Activated CD4-positive, alpha-beta memory T cell treated with anti-CD3 and anti-CD28 coated beads for 36 hours (primary cell): ENCODE measurements around the gene ANKRD44. TPM values are rescaled to one million over a fixed set of nuclear protein-coding genes. Genes with fewer than 3 reads are reported as not detected.
A peak's percentile ranks its signal among the peaks of the same experiment; 100 is the strongest.

Source experiments
- CTCF ChIA-PET: fragments of 350-600 bp; sonication (Branson Sonifier 250); formaldehyde crosslinking; loops from one replicate; lab custom pipeline; 2021; ENCODE audit warnings: antibody characterized with exemption, inconsistent platforms; lab: Charles Lee
- POLR2A ChIA-PET: fragments of 350-600 bp; sonication (Branson Sonifier 250); formaldehyde crosslinking; loops from one replicate; lab custom pipeline; 2021; ENCODE audit warnings: antibody characterized with exemption; lab: Charles Lee
- DNase-seq: peaks from one replicate; pipeline ENCODE4 v3.0.0-alpha.2; 2020
- H3K27ac Mint-ChIP-seq: one replicate; pipeline ENCODE4 v1.8.0; 2021; ENCODE audit warnings: mixed read lengths
- H3K27me3 Mint-ChIP-seq: one replicate; pipeline ENCODE4 v1.8.0; 2021; ENCODE audit warnings: mixed read lengths
- H3K36me3 Mint-ChIP-seq: one replicate; pipeline ENCODE4 v1.8.0; 2021; ENCODE audit warnings: mixed read lengths
- H3K4me1 Mint-ChIP-seq: one replicate; pipeline ENCODE4 v1.8.0; 2021; ENCODE audit warnings: low read depth, mixed read lengths
- H3K4me3 Mint-ChIP-seq: one replicate; pipeline ENCODE4 v1.8.0; 2021; ENCODE audit warnings: mild to moderate bottlenecking, mixed read lengths
- H3K9me3 Mint-ChIP-seq: one replicate; pipeline ENCODE4 v1.8.0; 2021; ENCODE audit warnings: mixed read lengths
- intact Hi-C: fragments of 100-400 bp; cut with micrococcal nuclease; formaldehyde crosslinking; loops from one replicate; pipeline ENCODE4 v1.15.1; 2023
- total RNA-seq, 2 experiments: library from RNA; stranded (reverse); gene quantifications; one replicate each; pipeline ENCODE4 v1.2.3, GENCODE V29; 2021

Gene ANKRD44
- total RNA-seq, 2 experiments from 2014 or later = 123 to 125 TPM

- H3K9me3 Mint-ChIP-seq = no peaks in the 10 kb centered on the region
- CTCF ChIA-PET = interaction anchor here (0.6 to 4.2 kb wide), 9 partner anchors 11 to 192 kb away, joined by 3 to 27 read pairs (median 3); no protein-coding TSS in a partner anchor
- peaks cover 71% of the 10 kb centered on the region for H3K4me1 Mint-ChIP-seq
- intact Hi-C loops = loop anchor here (5.0 to 10.0 kb wide), 6 partner anchors 126 to 1771 kb away; partner anchors contain the start of gene PGAP1
- no peaks in the 10 kb centered on the region for H3K27me3 Mint-ChIP-seq
- peak overlapping the region; percentile 95 for H3K4me3 Mint-ChIP-seq
- POLR2A ChIA-PET = interaction anchor here (0.7 to 8.6 kb wide), 13 partner anchors 11 to 115 kb away, joined by 3 to 101 read pairs (median 3); no protein-coding TSS in a partner anchor
- H3K27ac Mint-ChIP-seq = peak overlapping the region; percentile 99
- no peak for DNase-seq
- peaks cover 24% of the 10 kb centered on the region for H3K36me3 Mint-ChIP-seq
These were observed 4.4 kb downstream of the ANKRD44 start for GRCh38 chr2:197306024-197306695.

- peaks cover 83% of the 10 kb centered on the region for H3K4me1 Mint-ChIP-seq
- peak overlapping the region; percentile 99 for H3K27ac Mint-ChIP-seq
- intact Hi-C loops = loop anchor here (1.0 to 10.0 kb wide), 11 partner anchors 10 to 1770 kb away; partner anchors contain the start of gene PGAP1
- H3K27me3 Mint-ChIP-seq = no peaks in the 10 kb centered on the region
- ChIA-PET CTCF (interaction anchor here (0.8 to 1.7 kb wide), 6 partner anchors 17 to 191 kb away, joined by 3 to 6 read pairs (median 4); no protein-coding TSS in a partner anchor), POLR2A (interaction anchor here (0.6 to 8.6 kb wide), 14 partner anchors 9 to 195 kb away, joined by 3 to 101 read pairs (median 4); partner anchors contain the start of gene HSPE1)
- H3K9me3 Mint-ChIP-seq = no peaks in the 10 kb centered on the region
- H3K4me3 Mint-ChIP-seq = peak overlapping the region; percentile 95
- DNase-seq = peak; percentile 62
- H3K36me3 Mint-ChIP-seq = peaks cover 31% of the 10 kb centered on the region
These were observed 6.0 kb downstream of the ANKRD44 start for GRCh38 chr2:197304556-197305011.

- H3K4me3 Mint-ChIP-seq = peak overlapping the region; percentile 4
- H3K27me3 Mint-ChIP-seq = no peaks in the 10 kb centered on the region
- peak overlapping the region; percentile 100 for H3K27ac Mint-ChIP-seq
- intact Hi-C loops = loop anchor here (10.0 kb wide), 2 partner anchors 1035 to 1765 kb away; no protein-coding TSS in a partner anchor
- POLR2A ChIA-PET = interaction anchor here (1.0 to 1.3 kb wide), 3 partner anchors 11 to 43 kb away, joined by 3 to 4 read pairs (median 3); no protein-coding TSS in a partner anchor
- H3K9me3 Mint-ChIP-seq = peaks cover 2% of the 10 kb centered on the region
- peak; percentile 36 for DNase-seq
- CTCF ChIA-PET = interaction anchor here (1.4 to 1.8 kb wide), 2 partner anchors 132 to 187 kb away, joined by 4 read pairs; no protein-coding TSS in a partner anchor
- H3K4me1 Mint-ChIP-seq = peaks cover 92% of the 10 kb centered on the region
- peaks cover 46% of the 10 kb centered on the region for H3K36me3 Mint-ChIP-seq
These were observed 10.4 kb downstream of the ANKRD44 start for GRCh38 chr2:197300139-197300538.

- intact Hi-C loops = no loop called here
- POLR2A ChIA-PET = interaction anchor here (7.3 kb wide), 1 partner anchor 8 kb away, joined by 101 read pairs; the partner anchor contains the start of gene ANKRD44
- Mint-ChIP-seq H3K4me3 (peak overlapping the region; percentile 24), H3K27ac (peak overlapping the region; percentile 100), H3K4me1 (peaks cover 94% of the 10 kb centered on the region), H3K27me3 (no peaks in the 10 kb centered on the region), H3K9me3 (peaks cover 2% of the 10 kb centered on the region), H3K36me3 (peaks cover 46% of the 10 kb centered on the region)
- CTCF ChIA-PET = interaction anchor here (1.8 kb wide), 1 partner anchor 130 kb away, joined by 4 read pairs; no protein-coding TSS in a partner anchor
- DNase-seq = peak; percentile 44
These were observed 12.0 kb downstream of the ANKRD44 start for GRCh38 chr2:197298609-197299008.

GRCh38 chr2:197297772-197298318 lies 12.7 kb downstream of the ANKRD44 start:
- H3K36me3 Mint-ChIP-seq = peaks cover 46% of the 10 kb centered on the region
- H3K4me1 Mint-ChIP-seq = peaks cover 95% of the 10 kb centered on the region
- H3K9me3 Mint-ChIP-seq = peaks cover 2% of the 10 kb centered on the region
- no peaks in the 10 kb centered on the region for H3K27me3 Mint-ChIP-seq
- DNase-seq = no peak
- H3K27ac Mint-ChIP-seq = peak overlapping the region; percentile 100
- intact Hi-C loops = loop anchor here (1.0 to 2.0 kb wide), 4 partner anchors 10 to 82 kb away; no protein-coding TSS in a partner anchor
- ChIA-PET CTCF (no interaction called here), POLR2A (interaction anchor here (1.0 to 7.3 kb wide), 7 partner anchors 9 to 94 kb away, joined by 3 to 101 read pairs (median 4); partner anchors contain the start of gene ANKRD44)
- peak overlapping the region; percentile 30 for H3K4me3 Mint-ChIP-seq

GRCh38 chr2:197297266-197297665 lies 13.3 kb downstream of the ANKRD44 start:
- CTCF ChIA-PET = no interaction called here
- peak overlapping the region; percentile 53 for H3K4me3 Mint-ChIP-seq
- POLR2A ChIA-PET = interaction anchor here (1.0 to 7.3 kb wide), 8 partner anchors 10 to 93 kb away, joined by 3 to 101 read pairs (median 4); partner anchors contain the start of gene ANKRD44

GRCh38 chr2:197296835-197297234 lies 13.7 kb downstream of the ANKRD44 start:
- Mint-ChIP-seq H3K36me3 (peaks cover 50% of the 10 kb centered on the region), H3K4me1 (peaks cover 96% of the 10 kb centered on the region), H3K27ac (peak overlapping the region; percentile 100), H3K4me3 (peak overlapping the region; percentile 53), H3K27me3 (no peaks in the 10 kb centered on the region), H3K9me3 (peaks cover 3% of the 10 kb centered on the region)
- ChIA-PET POLR2A (interaction anchor here (1.0 to 7.3 kb wide), 6 partner anchors 10 to 93 kb away, joined by 3 to 101 read pairs (median 4); partner anchors contain the start of gene ANKRD44), CTCF (no interaction called here)
- intact Hi-C loops = loop anchor here (1.0 to 2.0 kb wide), 4 partner anchors 10 to 81 kb away; no protein-coding TSS in a partner anchor
- no peak for DNase-seq

More at GRCh38 chr2:197297266-197297665, 13.3 kb downstream of the ANKRD44 start:
- intact Hi-C loops = loop anchor here (1.0 to 2.0 kb wide), 4 partner anchors 10 to 81 kb away; no protein-coding TSS in a partner anchor
- peaks cover 49% of the 10 kb centered on the region for H3K36me3 Mint-ChIP-seq
- H3K27me3 Mint-ChIP-seq = no peaks in the 10 kb centered on the region
- peaks cover 95% of the 10 kb centered on the region for H3K4me1 Mint-ChIP-seq
- peaks cover 2% of the 10 kb centered on the region for H3K9me3 Mint-ChIP-seq
- peak overlapping the region; percentile 100 for H3K27ac Mint-ChIP-seq
- DNase-seq = no peak

GRCh38 chr2:197294260-197294659 lies 16.3 kb downstream of the ANKRD44 start:
- Mint-ChIP-seq H3K27me3 (no peaks in the 10 kb centered on the region), H3K27ac (peak overlapping the region; percentile 100), H3K4me3 (peak overlapping the region; percentile 74), H3K36me3 (peaks cover 44% of the 10 kb centered on the region), H3K9me3 (peaks cover 6% of the 10 kb centered on the region), H3K4me1 (peaks cover 89% of the 10 kb centered on the region)
- DNase-seq = peak; percentile 60
- CTCF ChIA-PET = interaction anchor here (0.7 to 1.9 kb wide), 2 partner anchors 15 to 181 kb away, joined by 4 read pairs; no protein-coding TSS in a partner anchor
- intact Hi-C loops = loop anchor here (1.0 to 2.0 kb wide), 3 partner anchors 10 to 95 kb away; no protein-coding TSS in a partner anchor
- POLR2A ChIA-PET = interaction anchor here (0.6 to 7.3 kb wide), 6 partner anchors 13 to 147 kb away, joined by 3 to 101 read pairs (median 4); partner anchors contain the start of gene ANKRD44

GRCh38 chr2:197293252-197294007 lies 17.1 kb downstream of the ANKRD44 start:
- peak; percentile 41 for DNase-seq
- intact Hi-C loops = loop anchor here (1.0 to 2.0 kb wide), 4 partner anchors 11 to 95 kb away; no protein-coding TSS in a partner anchor
- H3K27ac Mint-ChIP-seq = peak overlapping the region; percentile 100
- ChIA-PET CTCF (interaction anchor here (1.9 kb wide), 1 partner anchor 180 kb away, joined by 4 read pairs; no protein-coding TSS in a partner anchor), POLR2A (interaction anchor here (0.8 to 7.3 kb wide), 6 partner anchors 13 to 94 kb away, joined by 3 to 101 read pairs (median 4); partner anchors contain the start of gene ANKRD44)
- H3K36me3 Mint-ChIP-seq = peaks cover 38% of the 10 kb centered on the region
- H3K27me3 Mint-ChIP-seq = no peaks in the 10 kb centered on the region
- H3K9me3 Mint-ChIP-seq = peaks cover 6% of the 10 kb centered on the region
- peak overlapping the region; percentile 74 for H3K4me3 Mint-ChIP-seq
- H3K4me1 Mint-ChIP-seq = peaks cover 89% of the 10 kb centered on the region

- no peaks in the 10 kb centered on the region for H3K27me3 Mint-ChIP-seq
- peak overlapping the region; percentile 100 for H3K27ac Mint-ChIP-seq
- peak overlapping the region; percentile 74 for H3K4me3 Mint-ChIP-seq
- DNase-seq = no peak
- H3K9me3 Mint-ChIP-seq = peaks cover 4% of the 10 kb centered on the region
- peaks cover 31% of the 10 kb centered on the region for H3K36me3 Mint-ChIP-seq
- ChIA-PET POLR2A (interaction anchor here (1.0 to 7.3 kb wide), 3 partner anchors 14 to 94 kb away, joined by 3 to 101 read pairs (median 10); partner anchors contain the start of gene ANKRD44), CTCF (interaction anchor here (0.7 kb wide), 1 partner anchor 37 kb away, joined by 4 read pairs; no protein-coding TSS in a partner anchor)
- intact Hi-C loops = loop anchor here (1.0 kb wide), 1 partner anchor 82 kb away; no protein-coding TSS in a partner anchor
- peaks cover 87% of the 10 kb centered on the region for H3K4me1 Mint-ChIP-seq
These were observed 18.0 kb downstream of the ANKRD44 start for GRCh38 chr2:197292619-197293018.
